Mammary epithelial cell (primary cell): ENCODE data around the gene ADK.

Source experiments
- EZH2 ChIP-seq: IDR thresholded peaks from 2 replicates; pipeline ENCODE4 v1.6.1; 2012; ENCODE audit warnings: low read length, inconsistent platforms, borderline replicate concordance
- TF ChIP-seq, protein P1 (sequence below), 2 donors: IDR thresholded peaks in 1 of 2; conservative IDR thresholded peaks in 1 of 2; 2 replicates each; pipeline ENCODE4 v1.5.1; 2011 to 2012; ENCODE audit warnings: inconsistent platforms in 2 of 2, low read length in 2 of 2, mild to moderate bottlenecking in 2 of 2, control low read depth in 1 of 2, low read depth in 1 of 2; ENCODE audit not compliant: insufficient read depth in 1 of 2; ENCODE audit errors: extremely low read depth in 1 of 2

GRCh38 chr10:74165530-74165901 is 14.5 kb downstream of the ADK start:
- TF ChIP-seq, protein P1, sequence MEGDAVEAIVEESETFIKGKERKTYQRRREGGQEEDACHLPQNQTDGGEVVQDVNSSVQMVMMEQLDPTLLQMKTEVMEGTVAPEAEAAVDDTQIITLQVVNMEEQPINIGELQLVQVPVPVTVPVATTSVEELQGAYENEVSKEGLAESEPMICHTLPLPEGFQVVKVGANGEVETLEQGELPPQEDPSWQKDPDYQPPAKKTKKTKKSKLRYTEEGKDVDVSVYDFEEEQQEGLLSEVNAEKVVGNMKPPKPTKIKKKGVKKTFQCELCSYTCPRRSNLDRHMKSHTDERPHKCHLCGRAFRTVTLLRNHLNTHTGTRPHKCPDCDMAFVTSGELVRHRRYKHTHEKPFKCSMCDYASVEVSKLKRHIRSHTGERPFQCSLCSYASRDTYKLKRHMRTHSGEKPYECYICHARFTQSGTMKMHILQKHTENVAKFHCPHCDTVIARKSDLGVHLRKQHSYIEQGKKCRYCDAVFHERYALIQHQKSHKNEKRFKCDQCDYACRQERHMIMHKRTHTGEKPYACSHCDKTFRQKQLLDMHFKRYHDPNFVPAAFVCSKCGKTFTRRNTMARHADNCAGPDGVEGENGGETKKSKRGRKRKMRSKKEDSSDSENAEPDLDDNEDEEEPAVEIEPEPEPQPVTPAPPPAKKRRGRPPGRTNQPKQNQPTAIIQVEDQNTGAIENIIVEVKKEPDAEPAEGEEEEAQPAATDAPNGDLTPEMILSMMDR (conservative IDR thresholded peaks at IDR 0.05 in 1 of 2, IDR thresholded peaks at IDR 0.05 in 1 of 2; ENCODE audit: extremely low read depth in 1 of 2, insufficient read depth in 1 of 2, low read depth in 1 of 2, low read length in 2 of 2): no peak
- TF ChIP-seq EZH2: no peak
